SJSA1 (cell line): ENCODE measurements around the gene AGXT2. TPM values are rescaled to one million over a fixed set of nuclear protein-coding genes. Genes with fewer than 3 reads are reported as not detected.

ENCODE experiments used
- DNase-seq, 2 experiments: peaks; one replicate each; pipeline ENCODE4 v3.0.0-alpha.2; 2015 to 2020; ENCODE audit warnings: low spot score in 2 of 2, low read depth in 1 of 2
- H3K27ac ChIP-seq: fragments of 250-450 bp; sonication (Bioruptor Pico); 2 replicates; pipeline ENCODE4 v1.5.1; 2020; ENCODE audit warnings: mild to moderate bottlenecking, moderate library complexity
- H3K27me3 ChIP-seq: fragments of 250-450 bp; sonication (Bioruptor Pico); replicated peaks from 2 replicates; pipeline ENCODE4 v1.5.1; 2020; ENCODE audit warnings: mild to moderate bottlenecking, moderate library complexity
- H3K36me3 ChIP-seq: fragments of 250-450 bp; sonication (Bioruptor Pico); 2 replicates; pipeline ENCODE4 v1.5.1; 2020; ENCODE audit warnings: mild to moderate bottlenecking
- H3K4me1 ChIP-seq: fragments of 250-450 bp; sonication (Bioruptor Pico); replicated peaks from 2 replicates; pipeline ENCODE4 v1.6.1; 2021; ENCODE audit warnings: mild to moderate bottlenecking
- H3K4me3 ChIP-seq: fragments of 250-450 bp; sonication (Bioruptor Pico); 2 replicates; pipeline ENCODE4 v1.5.1; 2020; ENCODE audit warnings: mild to moderate bottlenecking
- H3K9me3 ChIP-seq: fragments of 250-450 bp; sonication (Bioruptor Pico); replicated peaks from 2 replicates; pipeline ENCODE4 v1.5.1; 2020; ENCODE audit warnings: mild to moderate bottlenecking
- total RNA-seq: library from RNA; depleted of rRNA; stranded (reverse); fragments of >200 nt; shearing (Covaris generic); gene quantifications from 2 replicates; pipeline ENCODE4 v1.2.3, GENCODE V29; 2014; rRNA removed

Gene AGXT2
- total RNA-seq, 1 experiment from 2014 or later, result not detected

- no peaks in the 10 kb centered on the region for H3K4me1 ChIP-seq
- H3K27me3 ChIP-seq, result no peaks in the 10 kb centered on the region
- DNase-seq, result no peak
- H3K9me3 ChIP-seq, result no peaks in the 10 kb centered on the region
- no peak overlapping the region for H3K27ac ChIP-seq
- no peak overlapping the region for H3K4me3 ChIP-seq
- peaks cover 15% of the 10 kb centered on the region for H3K36me3 ChIP-seq
These were observed 88.4 kb downstream of the AGXT2 start for GRCh38 chr5:34959323-34959722.

GRCh38 chr5:34957857-34958690, 89.7 kb downstream of the AGXT2 start:
- peak in 1 of 2 experiments; percentile 3 for DNase-seq
- H3K4me3 ChIP-seq, result no peak overlapping the region
- H3K36me3 ChIP-seq, result peaks cover 23% of the 10 kb centered on the region
- no peaks in the 10 kb centered on the region for H3K9me3 ChIP-seq
- no peaks in the 10 kb centered on the region for H3K27me3 ChIP-seq
- no peaks in the 10 kb centered on the region for H3K4me1 ChIP-seq
- H3K27ac ChIP-seq, result no peak overlapping the region

- Histone ChIP-seq H3K9me3 (no peaks in the 10 kb centered on the region), H3K27me3 (no peaks in the 10 kb centered on the region), H3K4me3 (no peak overlapping the region), H3K4me1 (no peaks in the 10 kb centered on the region), H3K36me3 (peaks cover 29% of the 10 kb centered on the region), H3K27ac (no peak overlapping the region)
- DNase-seq, result no peak
These were observed 90.4 kb downstream of the AGXT2 start for GRCh38 chr5:34957321-34957720.

Other genes starting within 250 kb of the AGXT2 start
- gene TTC23L, start 208.8 kb downstream of the AGXT2 start, total RNA-seq, result not detected in 2 replicates
- gene RAD1, start 132.4 kb downstream of the AGXT2 start, total RNA-seq, result 57.6 and 58.6 TPM in 2 replicates
- 81.5 and 111 TPM in 2 replicates for gene BRIX1, start 132.2 kb downstream of the AGXT2 start, total RNA-seq
- 48.2 and 53.3 TPM in 2 replicates for gene DNAJC21, start 118.4 kb downstream of the AGXT2 start, total RNA-seq
- 0.05 TPM in 1 of 2 replicates, not detected in the other for gene PRLR, start 182.5 kb upstream of the AGXT2 start, total RNA-seq